T-helper 17 cell (primary cell): ENCODE measurements around the gene SPAST. TPM values are rescaled to one million over a fixed set of nuclear protein-coding genes. Genes with fewer than 3 reads are reported as not detected.
A peak's percentile ranks its signal among the peaks of the same experiment; 100 is the strongest.
"Not testable (repeated sequence)": the region's sequence is repeated elsewhere in the genome, so short reads cannot be mapped to it uniquely, and the experiment has no call there.

Experiments used
- ATAC-seq: fragments of 150-1000 bp; cut with Tn5 transposase; 2 replicates; pipeline ENCODE4 v1.10.0; 2021; ENCODE audit warnings: mild to moderate bottlenecking, moderate library complexity
- DNase-seq, 3 donors: peaks; one replicate each; pipeline versions ENCODE4 v3.0.0 to v3.0.0-alpha.2; 2020 to 2021
- H3K9me3 ChIP-seq: one replicate; pipeline ENCODE4 v1.7.0; 2013; ENCODE audit warnings: low read length, mild to moderate bottlenecking; ENCODE audit not compliant: control insufficient read depth, poor library complexity, severe bottlenecking
- H3K27ac Mint-ChIP-seq: one replicate; pipeline ENCODE4 v1.8.0; 2022; ENCODE audit warnings: mild to moderate bottlenecking, moderate library complexity, mixed read lengths
- H3K27me3 Mint-ChIP-seq: one replicate; pipeline ENCODE4 v1.8.0; 2022; ENCODE audit warnings: mixed read lengths
- H3K36me3 Mint-ChIP-seq: one replicate; pipeline ENCODE4 v1.8.0; 2022; ENCODE audit warnings: low read depth, mixed read lengths
- H3K4me1 Mint-ChIP-seq: one replicate; pipeline ENCODE4 v1.8.0; 2022; ENCODE audit warnings: mild to moderate bottlenecking, mixed read lengths
- H3K4me3 Mint-ChIP-seq: one replicate; pipeline ENCODE4 v1.8.0; 2022; ENCODE audit warnings: mild to moderate bottlenecking, moderate library complexity, mixed read lengths
- total RNA-seq, 4 donors: library from RNA in 2 of 4; stranded (reverse) in 2 of 4; gene quantifications; one replicate each; pipeline ENCODE4 v1.2.3 and lab custom pipeline; 2022 to 2026

Gene SPAST
- total RNA-seq = 10 to 100 TPM; 15.8 to 16.8 TPM
- total RNA-seq (lab: John Stamatoyannopoulos, UW) = 41.7 to 42.1 reads per million in 2 donors

GRCh38 chr2:32063310-32064020 is at the start of gene SPAST:
Gene SPAST (plus strand): TSS chr2:32063556. CDS start chr2:32063832, 276 bp downstream.
- DNase-seq (peak; percentile 89 to 96 (median 95)), ATAC-seq (peak; percentile 90)
- no peaks in the 10 kb centered on the region for H3K27me3 Mint-ChIP-seq
- H3K36me3 Mint-ChIP-seq = peaks cover 3% of the 10 kb centered on the region
- peaks cover 26% of the 10 kb centered on the region for H3K4me1 Mint-ChIP-seq
- H3K4me3 Mint-ChIP-seq = peak within 1 kb of the TSS; percentile 95
- no peaks in the 10 kb centered on the region for H3K9me3 ChIP-seq
- H3K27ac Mint-ChIP-seq = peak within 1 kb of the TSS; percentile 93

- DNase-seq, H3K4me3 Mint-ChIP-seq, H3K9me3 ChIP-seq, H3K36me3 Mint-ChIP-seq, ATAC-seq, H3K27ac Mint-ChIP-seq, H3K4me1 Mint-ChIP-seq, H3K27me3 Mint-ChIP-seq: not testable (repeated sequence)
Observed at GRCh38 chr2:32018789-32019482, 44.4 kb upstream of the SPAST start.

GRCh38 chr2:32034198-32034887 is 29.0 kb upstream of the SPAST start:
- not testable (repeated sequence) for H3K9me3 ChIP-seq, H3K4me3 Mint-ChIP-seq, H3K27ac Mint-ChIP-seq, DNase-seq, ATAC-seq, H3K36me3 Mint-ChIP-seq, H3K27me3 Mint-ChIP-seq
- peaks cover 20% of the 10 kb centered on the region for H3K4me1 Mint-ChIP-seq

GRCh38 chr2:32039447-32040219 is 23.7 kb upstream of the SPAST start, which contains the start of gene DPY30:
Gene DPY30 (minus strand): TSS chr2:32039805. CDS start chr2:32039456, 349 bp downstream.
- H3K36me3 Mint-ChIP-seq = no peaks in the 10 kb centered on the region
- ATAC-seq = peak; percentile 96
- no peaks in the 10 kb centered on the region for H3K27me3 Mint-ChIP-seq
- peak; percentile 82 to 88 (median 83) for DNase-seq
- peaks cover 8% of the 10 kb centered on the region for H3K4me1 Mint-ChIP-seq
- no peaks in the 10 kb centered on the region for H3K9me3 ChIP-seq
- peak within 1 kb of the TSS; percentile 94 for H3K27ac Mint-ChIP-seq
- peak within 1 kb of the TSS; percentile 97 for H3K4me3 Mint-ChIP-seq

GRCh38 chr2:32043561-32043960 is 19.8 kb upstream of the SPAST start:
- H3K9me3 ChIP-seq = no peaks in the 10 kb centered on the region
- ATAC-seq (no peak), DNase-seq (no peak)
- Mint-ChIP-seq H3K36me3 (no peaks in the 10 kb centered on the region), H3K4me3 (no peak overlapping the region), H3K27me3 (no peaks in the 10 kb centered on the region), H3K27ac (no peak overlapping the region), H3K4me1 (peaks cover 8% of the 10 kb centered on the region)

GRCh38 chr2:32051836-32052439 is 11.4 kb upstream of the SPAST start:
- no peak for DNase-seq
- Mint-ChIP-seq H3K27me3 (no peaks in the 10 kb centered on the region), H3K4me1 (no peaks in the 10 kb centered on the region), H3K36me3 (no peaks in the 10 kb centered on the region), H3K27ac (no peak overlapping the region), H3K4me3 (no peak overlapping the region)
- no peak for ATAC-seq
- no peaks in the 10 kb centered on the region for H3K9me3 ChIP-seq

- not testable (repeated sequence) for H3K4me3 Mint-ChIP-seq, H3K36me3 Mint-ChIP-seq, H3K27me3 Mint-ChIP-seq, H3K9me3 ChIP-seq, DNase-seq, ATAC-seq, H3K27ac Mint-ChIP-seq, H3K4me1 Mint-ChIP-seq
Observed at GRCh38 chr2:32054583-32054982, 8.8 kb upstream of the SPAST start.

GRCh38 chr2:32058130-32058529 is 5.2 kb upstream of the SPAST start:
- Mint-ChIP-seq H3K4me1 (peaks cover 8% of the 10 kb centered on the region), H3K4me3 (no peak overlapping the region)

GRCh38 chr2:32060266-32060665 is 3.1 kb upstream of the SPAST start:
- no peak for DNase-seq
- no peak overlapping the region for H3K4me3 Mint-ChIP-seq
- no peak for ATAC-seq
- H3K36me3 Mint-ChIP-seq = no peaks in the 10 kb centered on the region
- H3K27me3 Mint-ChIP-seq = no peaks in the 10 kb centered on the region
- peaks cover 17% of the 10 kb centered on the region for H3K4me1 Mint-ChIP-seq
- H3K9me3 ChIP-seq = no peaks in the 10 kb centered on the region
- H3K27ac Mint-ChIP-seq = no peak overlapping the region

More at GRCh38 chr2:32058130-32058529, 5.2 kb upstream of the SPAST start:
- Mint-ChIP-seq H3K36me3 (no peaks in the 10 kb centered on the region), H3K27ac (no peak overlapping the region), H3K27me3 (no peaks in the 10 kb centered on the region)
- H3K9me3 ChIP-seq = no peaks in the 10 kb centered on the region
- no peak for ATAC-seq
- no peak for DNase-seq

GRCh38 chr2:32061430-32061829 is 1.9 kb upstream of the SPAST start:
- Mint-ChIP-seq H3K36me3 (peaks cover 3% of the 10 kb centered on the region), H3K27me3 (no peaks in the 10 kb centered on the region), H3K4me3 (no peak overlapping the region), H3K27ac (no peak overlapping the region), H3K4me1 (peaks cover 26% of the 10 kb centered on the region)
- no peak for ATAC-seq
- no peaks in the 10 kb centered on the region for H3K9me3 ChIP-seq
- DNase-seq = no peak

GRCh38 chr2:32061973-32062861 is 1.1 kb upstream of the SPAST start:
- no peak for ATAC-seq
- DNase-seq = no peak
- H3K27me3 Mint-ChIP-seq = no peaks in the 10 kb centered on the region
- peak overlapping the region; percentile 95 for H3K4me3 Mint-ChIP-seq
- peak overlapping the region; percentile 93 for H3K27ac Mint-ChIP-seq
- no peaks in the 10 kb centered on the region for H3K9me3 ChIP-seq
- peaks cover 26% of the 10 kb centered on the region for H3K4me1 Mint-ChIP-seq
- peaks cover 3% of the 10 kb centered on the region for H3K36me3 Mint-ChIP-seq
